WTC11 (cell line): ENCODE data around the gene KCTD11. TPM values are rescaled to one million over a fixed set of nuclear protein-coding genes. Genes with fewer than 3 reads are reported as not detected.

Experiments used
- ATAC-seq: fragments of 200-7000 bp; cut with Tn5 transposase; 2 replicates; pipeline ENCODE4 v1.10.0; 2021; ENCODE audit warnings: mild to moderate bottlenecking, moderate library complexity
- CTCF ChIA-PET: fragments of 300-600 bp; sonication (Branson Sonifier 250); formaldehyde crosslinking; loops from one replicate; lab custom pipeline; 2021; ENCODE audit warnings: antibody characterized with exemption; lab: Charles Lee
- POLR2A ChIA-PET: fragments of 350-600 bp; sonication (Branson Sonifier 250); formaldehyde crosslinking; loops from one replicate; lab custom pipeline; 2021; ENCODE audit warnings: antibody characterized with exemption; lab: Charles Lee
- DNase-seq: peaks from one replicate; pipeline ENCODE4 v3.0.0; 2021; ENCODE audit warnings: low spot score
- H3K27ac Mint-ChIP-seq: 2 replicates; pipeline ENCODE4 v1.8.0; 2021; ENCODE audit warnings: mixed read lengths
- H3K27me3 Mint-ChIP-seq: 2 replicates; pipeline ENCODE4 v1.8.0; 2021; ENCODE audit warnings: low read depth, mild to moderate bottlenecking, moderate library complexity, mixed read lengths
- H3K36me3 Mint-ChIP-seq: 2 replicates; pipeline ENCODE4 v1.8.0; 2021; ENCODE audit warnings: mixed read lengths
- H3K4me1 Mint-ChIP-seq: 2 replicates; pipeline ENCODE4 v1.8.0; 2022; ENCODE audit warnings: mixed read lengths
- H3K4me3 Mint-ChIP-seq: 2 replicates; pipeline ENCODE4 v1.8.0; 2021; ENCODE audit warnings: mild to moderate bottlenecking, moderate library complexity, mixed read lengths
- H3K9me3 Mint-ChIP-seq: 2 replicates; pipeline ENCODE4 v1.8.0; 2021; ENCODE audit warnings: mixed read lengths
- ATF1 ChIP-seq: sonication (generic); formaldehyde crosslinking; IDR thresholded peaks from 2 replicates; pipeline ENCODE4 v1.8.1; 2023; ENCODE audit warnings: mild to moderate bottlenecking, moderate library complexity, missing genetic modification reagents
- KAT7 ChIP-seq: sonication (generic); formaldehyde crosslinking; IDR thresholded peaks from 2 replicates; pipeline ENCODE4 v1.8.1; 2023; ENCODE audit warnings: missing genetic modification reagents, mild to moderate bottlenecking, borderline replicate concordance
- NFYB ChIP-seq: sonication (generic); formaldehyde crosslinking; conservative IDR thresholded peaks from 2 replicates; pipeline ENCODE4 v1.8.0; 2022; ENCODE audit warnings: low read depth, missing genetic modification reagents
- NR2C2 ChIP-seq: sonication (generic); formaldehyde crosslinking; IDR thresholded peaks from 2 replicates; pipeline ENCODE4 v1.8.0; 2022; ENCODE audit warnings: mild to moderate bottlenecking, missing genetic modification reagents
- PRRX2 ChIP-seq: fragments of 250-450 bp; sonication (Bioruptor Pico); IDR thresholded peaks from 2 replicates; pipeline ENCODE4 v1.8.0; 2021; ENCODE audit warnings: mild to moderate bottlenecking
- SOX15 ChIP-seq: fragments of 250-450 bp; sonication (Bioruptor Pico); IDR thresholded peaks from 2 replicates; pipeline ENCODE4 v1.9.0; 2021; ENCODE audit warnings: mild to moderate bottlenecking
- ZNF423 ChIP-seq: fragments of 250-450 bp; sonication (Bioruptor Pico); IDR thresholded peaks from 2 replicates; pipeline ENCODE4 v2.1.2; 2022; ENCODE audit warnings: mild to moderate bottlenecking, moderate library complexity
- total RNA-seq: library from RNA; stranded (reverse); gene quantifications from 3 replicates; pipeline ENCODE4 v1.2.3, GENCODE V29; 2021
- TF ChIP-seq, protein P1 (sequence below): sonication (generic); formaldehyde crosslinking; IDR thresholded peaks from 2 replicates; pipeline ENCODE4 v1.8.1; 2022; ENCODE audit warnings: low read depth, mild to moderate bottlenecking, moderate library complexity, missing genetic modification reagents, borderline replicate concordance
- TF ChIP-seq, protein P2 (sequence below): fragments of 250-450 bp; sonication (Bioruptor Pico); IDR thresholded peaks from 2 replicates; pipeline ENCODE4 v1.9.0; 2021; ENCODE audit warnings: mild to moderate bottlenecking
- TF ChIP-seq, protein P3 (sequence below): fragments of 250-450 bp; sonication (Bioruptor Pico); IDR thresholded peaks from 2 replicates; pipeline ENCODE4 v1.9.0; 2021; ENCODE audit warnings: mild to moderate bottlenecking, borderline replicate concordance
- TF ChIP-seq, protein P4 (sequence below): sonication (generic); formaldehyde crosslinking; conservative IDR thresholded peaks from 2 replicates; pipeline ENCODE4 v1.8.1; 2023; ENCODE audit warnings: mild to moderate bottlenecking, low read depth, missing genetic modification reagents, moderate library complexity
- TF ChIP-seq, protein P5 (sequence below): sonication (generic); formaldehyde crosslinking; IDR thresholded peaks from 2 replicates; pipeline ENCODE4 v1.8.1; 2022; ENCODE audit warnings: missing genetic modification reagents, borderline replicate concordance
- TF ChIP-seq, protein P6 (sequence below): sonication (generic); formaldehyde crosslinking; conservative IDR thresholded peaks from 2 replicates; pipeline ENCODE4 v1.8.1; 2022; ENCODE audit warnings: mild to moderate bottlenecking, missing genetic modification reagents
- TF ChIP-seq, protein P7 (sequence below): sonication (generic); formaldehyde crosslinking; IDR thresholded peaks from 2 replicates; pipeline ENCODE4 v1.8.0; 2022; ENCODE audit warnings: mild to moderate bottlenecking, missing genetic modification reagents

KCTD11 gene
- total RNA-seq, 1 experiment from 2014 or later, result 8.1 TPM

DNA sequence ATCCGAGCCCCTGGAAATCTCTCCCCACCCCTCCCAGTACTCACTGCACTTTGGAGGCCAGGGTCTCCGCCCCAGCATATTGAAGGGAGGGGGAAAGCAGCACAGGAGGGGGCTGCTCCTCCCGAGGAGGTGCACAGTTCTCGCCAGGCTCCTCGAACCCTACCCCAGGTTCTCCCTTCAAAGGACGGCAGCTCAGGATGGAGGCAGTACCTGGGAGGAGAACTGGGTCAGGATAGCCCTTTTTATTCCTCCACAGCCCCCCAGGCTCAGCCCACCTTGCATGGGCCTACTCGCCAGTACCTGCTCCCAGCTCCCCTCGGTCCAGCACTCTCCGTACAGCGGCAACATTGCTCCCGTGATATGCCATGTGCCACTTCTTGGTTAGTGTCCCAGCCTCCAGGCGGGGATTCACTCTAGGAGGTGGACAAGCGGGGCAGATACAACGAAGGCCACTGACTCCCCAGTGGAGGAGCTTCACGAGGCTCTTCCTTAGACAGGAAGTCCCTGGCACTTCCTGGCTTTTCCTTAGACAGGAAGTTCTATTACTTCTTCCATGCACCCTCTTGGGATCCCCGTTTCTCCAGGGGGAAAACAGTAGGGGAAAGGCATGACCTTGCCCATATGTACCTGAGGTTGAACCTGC lies 34.7 kb upstream of the KCTD11 start (continued):
- no peak for TF ChIP-seq KAT7 (CRISPR knock-in tag)
- TF ChIP-seq PRRX2 (CRISPR knock-in tag), result no peak
- TF ChIP-seq, protein P1, sequence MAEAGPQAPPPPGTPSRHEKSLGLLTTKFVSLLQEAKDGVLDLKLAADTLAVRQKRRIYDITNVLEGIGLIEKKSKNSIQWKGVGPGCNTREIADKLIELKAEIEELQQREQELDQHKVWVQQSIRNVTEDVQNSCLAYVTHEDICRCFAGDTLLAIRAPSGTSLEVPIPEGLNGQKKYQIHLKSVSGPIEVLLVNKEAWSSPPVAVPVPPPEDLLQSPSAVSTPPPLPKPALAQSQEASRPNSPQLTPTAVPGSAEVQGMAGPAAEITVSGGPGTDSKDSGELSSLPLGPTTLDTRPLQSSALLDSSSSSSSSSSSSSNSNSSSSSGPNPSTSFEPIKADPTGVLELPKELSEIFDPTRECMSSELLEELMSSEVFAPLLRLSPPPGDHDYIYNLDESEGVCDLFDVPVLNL (CRISPR knock-in tag), result no peak
- no peak for TF ChIP-seq NR2C2 (CRISPR knock-in tag)
- TF ChIP-seq, protein P2, sequence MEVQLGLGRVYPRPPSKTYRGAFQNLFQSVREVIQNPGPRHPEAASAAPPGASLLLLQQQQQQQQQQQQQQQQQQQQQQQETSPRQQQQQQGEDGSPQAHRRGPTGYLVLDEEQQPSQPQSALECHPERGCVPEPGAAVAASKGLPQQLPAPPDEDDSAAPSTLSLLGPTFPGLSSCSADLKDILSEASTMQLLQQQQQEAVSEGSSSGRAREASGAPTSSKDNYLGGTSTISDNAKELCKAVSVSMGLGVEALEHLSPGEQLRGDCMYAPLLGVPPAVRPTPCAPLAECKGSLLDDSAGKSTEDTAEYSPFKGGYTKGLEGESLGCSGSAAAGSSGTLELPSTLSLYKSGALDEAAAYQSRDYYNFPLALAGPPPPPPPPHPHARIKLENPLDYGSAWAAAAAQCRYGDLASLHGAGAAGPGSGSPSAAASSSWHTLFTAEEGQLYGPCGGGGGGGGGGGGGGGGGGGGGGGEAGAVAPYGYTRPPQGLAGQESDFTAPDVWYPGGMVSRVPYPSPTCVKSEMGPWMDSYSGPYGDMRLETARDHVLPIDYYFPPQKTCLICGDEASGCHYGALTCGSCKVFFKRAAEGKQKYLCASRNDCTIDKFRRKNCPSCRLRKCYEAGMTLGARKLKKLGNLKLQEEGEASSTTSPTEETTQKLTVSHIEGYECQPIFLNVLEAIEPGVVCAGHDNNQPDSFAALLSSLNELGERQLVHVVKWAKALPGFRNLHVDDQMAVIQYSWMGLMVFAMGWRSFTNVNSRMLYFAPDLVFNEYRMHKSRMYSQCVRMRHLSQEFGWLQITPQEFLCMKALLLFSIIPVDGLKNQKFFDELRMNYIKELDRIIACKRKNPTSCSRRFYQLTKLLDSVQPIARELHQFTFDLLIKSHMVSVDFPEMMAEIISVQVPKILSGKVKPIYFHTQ (CRISPR knock-in tag), result no peak
- TF ChIP-seq, protein P3, sequence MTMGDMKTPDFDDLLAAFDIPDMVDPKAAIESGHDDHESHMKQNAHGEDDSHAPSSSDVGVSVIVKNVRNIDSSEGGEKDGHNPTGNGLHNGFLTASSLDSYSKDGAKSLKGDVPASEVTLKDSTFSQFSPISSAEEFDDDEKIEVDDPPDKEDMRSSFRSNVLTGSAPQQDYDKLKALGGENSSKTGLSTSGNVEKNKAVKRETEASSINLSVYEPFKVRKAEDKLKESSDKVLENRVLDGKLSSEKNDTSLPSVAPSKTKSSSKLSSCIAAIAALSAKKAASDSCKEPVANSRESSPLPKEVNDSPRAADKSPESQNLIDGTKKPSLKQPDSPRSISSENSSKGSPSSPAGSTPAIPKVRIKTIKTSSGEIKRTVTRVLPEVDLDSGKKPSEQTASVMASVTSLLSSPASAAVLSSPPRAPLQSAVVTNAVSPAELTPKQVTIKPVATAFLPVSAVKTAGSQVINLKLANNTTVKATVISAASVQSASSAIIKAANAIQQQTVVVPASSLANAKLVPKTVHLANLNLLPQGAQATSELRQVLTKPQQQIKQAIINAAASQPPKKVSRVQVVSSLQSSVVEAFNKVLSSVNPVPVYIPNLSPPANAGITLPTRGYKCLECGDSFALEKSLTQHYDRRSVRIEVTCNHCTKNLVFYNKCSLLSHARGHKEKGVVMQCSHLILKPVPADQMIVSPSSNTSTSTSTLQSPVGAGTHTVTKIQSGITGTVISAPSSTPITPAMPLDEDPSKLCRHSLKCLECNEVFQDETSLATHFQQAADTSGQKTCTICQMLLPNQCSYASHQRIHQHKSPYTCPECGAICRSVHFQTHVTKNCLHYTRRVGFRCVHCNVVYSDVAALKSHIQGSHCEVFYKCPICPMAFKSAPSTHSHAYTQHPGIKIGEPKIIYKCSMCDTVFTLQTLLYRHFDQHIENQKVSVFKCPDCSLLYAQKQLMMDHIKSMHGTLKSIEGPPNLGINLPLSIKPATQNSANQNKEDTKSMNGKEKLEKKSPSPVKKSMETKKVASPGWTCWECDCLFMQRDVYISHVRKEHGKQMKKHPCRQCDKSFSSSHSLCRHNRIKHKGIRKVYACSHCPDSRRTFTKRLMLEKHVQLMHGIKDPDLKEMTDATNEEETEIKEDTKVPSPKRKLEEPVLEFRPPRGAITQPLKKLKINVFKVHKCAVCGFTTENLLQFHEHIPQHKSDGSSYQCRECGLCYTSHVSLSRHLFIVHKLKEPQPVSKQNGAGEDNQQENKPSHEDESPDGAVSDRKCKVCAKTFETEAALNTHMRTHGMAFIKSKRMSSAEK (CRISPR knock-in tag), result no peak

DNA sequence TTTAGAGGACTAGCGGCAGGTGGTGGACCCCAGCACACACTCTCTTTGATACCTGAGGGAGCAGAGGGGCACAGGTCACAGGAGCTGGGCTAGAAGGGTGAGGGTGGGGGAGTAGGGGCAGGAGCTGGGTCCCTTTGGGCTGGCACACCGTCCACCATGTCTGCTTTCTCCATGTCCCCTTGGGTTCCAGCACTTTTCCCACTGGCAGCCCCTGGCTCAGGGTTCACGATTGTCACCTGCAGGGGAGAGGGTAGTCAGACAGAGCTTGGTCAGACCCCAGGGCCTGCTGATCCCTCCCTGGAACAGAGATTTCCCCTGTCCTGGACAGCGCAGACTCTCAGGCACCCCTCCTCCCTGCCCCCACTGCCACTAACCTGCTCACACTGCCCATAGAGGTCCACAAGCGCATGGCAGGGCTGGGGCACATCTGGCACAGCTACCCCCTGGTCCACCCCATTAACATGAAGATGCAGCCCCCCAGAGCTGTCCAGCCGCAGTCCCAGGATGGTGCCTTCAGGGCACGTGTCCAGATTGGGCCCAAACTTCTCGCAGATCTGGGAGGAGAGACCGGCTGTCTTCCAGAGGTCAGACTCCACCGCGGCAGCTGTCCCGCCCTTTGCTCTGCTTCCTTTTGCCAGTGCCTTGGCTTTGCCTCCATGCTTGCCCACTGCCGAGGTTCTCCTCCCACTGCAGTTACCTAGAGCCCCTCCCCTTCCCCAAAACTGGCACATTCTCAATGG lies 33.7 kb upstream of the KCTD11 start:
- Mint-ChIP-seq H3K4me1 (peaks cover 12% of the 10 kb centered on the region), H3K27me3 (no peaks in the 10 kb centered on the region), H3K27ac (no peak overlapping the region), H3K4me3 (no peak overlapping the region), H3K9me3 (no peaks in the 10 kb centered on the region), H3K36me3 (peaks cover 47% of the 10 kb centered on the region)
- ChIA-PET POLR2A (no interaction called here), CTCF (no interaction called here)
- no peak for DNase-seq
- ATAC-seq, result no peak
- TF ChIP-seq, protein P4, sequence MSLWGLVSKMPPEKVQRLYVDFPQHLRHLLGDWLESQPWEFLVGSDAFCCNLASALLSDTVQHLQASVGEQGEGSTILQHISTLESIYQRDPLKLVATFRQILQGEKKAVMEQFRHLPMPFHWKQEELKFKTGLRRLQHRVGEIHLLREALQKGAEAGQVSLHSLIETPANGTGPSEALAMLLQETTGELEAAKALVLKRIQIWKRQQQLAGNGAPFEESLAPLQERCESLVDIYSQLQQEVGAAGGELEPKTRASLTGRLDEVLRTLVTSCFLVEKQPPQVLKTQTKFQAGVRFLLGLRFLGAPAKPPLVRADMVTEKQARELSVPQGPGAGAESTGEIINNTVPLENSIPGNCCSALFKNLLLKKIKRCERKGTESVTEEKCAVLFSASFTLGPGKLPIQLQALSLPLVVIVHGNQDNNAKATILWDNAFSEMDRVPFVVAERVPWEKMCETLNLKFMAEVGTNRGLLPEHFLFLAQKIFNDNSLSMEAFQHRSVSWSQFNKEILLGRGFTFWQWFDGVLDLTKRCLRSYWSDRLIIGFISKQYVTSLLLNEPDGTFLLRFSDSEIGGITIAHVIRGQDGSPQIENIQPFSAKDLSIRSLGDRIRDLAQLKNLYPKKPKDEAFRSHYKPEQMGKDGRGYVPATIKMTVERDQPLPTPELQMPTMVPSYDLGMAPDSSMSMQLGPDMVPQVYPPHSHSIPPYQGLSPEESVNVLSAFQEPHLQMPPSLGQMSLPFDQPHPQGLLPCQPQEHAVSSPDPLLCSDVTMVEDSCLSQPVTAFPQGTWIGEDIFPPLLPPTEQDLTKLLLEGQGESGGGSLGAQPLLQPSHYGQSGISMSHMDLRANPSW (CRISPR knock-in tag), result no peak
- TF ChIP-seq SOX15 (CRISPR knock-in tag) (no peak), ATF1 (CRISPR knock-in tag) (no peak), NFYB (CRISPR knock-in tag) (no peak), ZNF423 (CRISPR knock-in tag) (no peak)
- TF ChIP-seq, protein P5, sequence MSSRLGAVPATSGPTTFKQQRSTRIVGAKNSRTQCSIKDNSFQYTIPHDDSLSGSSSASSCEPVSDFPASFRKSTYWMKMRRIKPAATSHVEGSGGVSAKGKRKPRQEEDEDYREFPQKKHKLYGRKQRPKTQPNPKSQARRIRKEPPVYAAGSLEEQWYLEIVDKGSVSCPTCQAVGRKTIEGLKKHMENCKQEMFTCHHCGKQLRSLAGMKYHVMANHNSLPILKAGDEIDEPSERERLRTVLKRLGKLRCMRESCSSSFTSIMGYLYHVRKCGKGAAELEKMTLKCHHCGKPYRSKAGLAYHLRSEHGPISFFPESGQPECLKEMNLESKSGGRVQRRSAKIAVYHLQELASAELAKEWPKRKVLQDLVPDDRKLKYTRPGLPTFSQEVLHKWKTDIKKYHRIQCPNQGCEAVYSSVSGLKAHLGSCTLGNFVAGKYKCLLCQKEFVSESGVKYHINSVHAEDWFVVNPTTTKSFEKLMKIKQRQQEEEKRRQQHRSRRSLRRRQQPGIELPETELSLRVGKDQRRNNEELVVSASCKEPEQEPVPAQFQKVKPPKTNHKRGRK (CRISPR knock-in tag), result no peak
- TF ChIP-seq, protein P6, sequence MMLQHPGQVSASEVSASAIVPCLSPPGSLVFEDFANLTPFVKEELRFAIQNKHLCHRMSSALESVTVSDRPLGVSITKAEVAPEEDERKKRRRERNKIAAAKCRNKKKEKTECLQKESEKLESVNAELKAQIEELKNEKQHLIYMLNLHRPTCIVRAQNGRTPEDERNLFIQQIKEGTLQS (CRISPR knock-in tag), result no peak
- TF ChIP-seq, protein P7, sequence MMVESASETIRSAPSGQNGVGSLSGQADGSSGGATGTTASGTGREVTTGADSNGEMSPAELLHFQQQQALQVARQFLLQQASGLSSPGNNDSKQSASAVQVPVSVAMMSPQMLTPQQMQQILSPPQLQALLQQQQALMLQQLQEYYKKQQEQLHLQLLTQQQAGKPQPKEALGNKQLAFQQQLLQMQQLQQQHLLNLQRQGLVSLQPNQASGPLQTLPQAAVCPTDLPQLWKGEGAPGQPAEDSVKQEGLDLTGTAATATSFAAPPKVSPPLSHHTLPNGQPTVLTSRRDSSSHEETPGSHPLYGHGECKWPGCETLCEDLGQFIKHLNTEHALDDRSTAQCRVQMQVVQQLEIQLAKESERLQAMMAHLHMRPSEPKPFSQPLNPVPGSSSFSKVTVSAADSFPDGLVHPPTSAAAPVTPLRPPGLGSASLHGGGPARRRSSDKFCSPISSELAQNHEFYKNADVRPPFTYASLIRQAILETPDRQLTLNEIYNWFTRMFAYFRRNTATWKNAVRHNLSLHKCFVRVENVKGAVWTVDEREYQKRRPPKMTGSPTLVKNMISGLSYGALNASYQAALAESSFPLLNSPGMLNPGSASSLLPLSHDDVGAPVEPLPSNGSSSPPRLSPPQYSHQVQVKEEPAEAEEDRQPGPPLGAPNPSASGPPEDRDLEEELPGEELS (CRISPR knock-in tag), result no peak
- TF ChIP-seq, protein P2 (CRISPR knock-in tag), result no peak
